ENCODE measurements around the gene NEO1.

Gene NEO1

GRCh38 chr15:73075160-73075859 lies 23.0 kb downstream of the NEO1 start:
- H3K9ac ChIP-seq (ENCODE audit: low read depth, low read length), result no peak overlapping the region
- H3K4me2 ChIP-seq (ENCODE audit: insufficient read depth, low read length), result no peak overlapping the region
- H3K36me3 ChIP-seq (ENCODE audit: insufficient read depth, low read length), result no peaks in the 10 kb centered on the region
- H2AFZ ChIP-seq (ENCODE audit: low read depth, low read length), result no peak overlapping the region
- no peak for DNase-seq
- H4K20me1 ChIP-seq (ENCODE audit: insufficient read depth, low read length), result no peaks in the 10 kb centered on the region; the same call in 1 of the 2 replicates
- no peak for ATAC-seq (ENCODE audit: insufficient read depth, low read depth)
- H3K27ac ChIP-seq (ENCODE audit: low read length), result no peak overlapping the region
- H3K4me1 ChIP-seq (ENCODE audit: insufficient read depth, low read length), result no peaks in the 10 kb centered on the region
- H3K4me3 ChIP-seq (ENCODE audit: low read depth in 1 of 2, low read length in 2 of 2), result no peak overlapping the region
- H3K79me2 ChIP-seq (ENCODE audit: insufficient read depth, low read length), result no peaks in the 10 kb centered on the region
- TF ChIP-seq CTCF (IDR thresholded peaks at IDR 0.05; ENCODE audit: borderline replicate concordance, extremely low read depth, low read length, poor library complexity, severe bottlenecking) (no peak), EZH2 (IDR thresholded peaks at IDR 0.05; ENCODE audit: borderline replicate concordance, low read depth, low read length, severe bottlenecking) (no peak)
- H3K27me3 ChIP-seq (ENCODE audit: insufficient read depth, low read length, poor library complexity), result no peaks in the 10 kb centered on the region
- no peaks in the 10 kb centered on the region for H3K9me3 ChIP-seq (ENCODE audit: insufficient read depth, low read length, severe bottlenecking)

- Histone ChIP-seq H3K27ac (ENCODE audit: low read length) (no peak overlapping the region), H4K20me1 (ENCODE audit: insufficient read depth, low read length) (no peaks in the 10 kb centered on the region), H3K4me3 (ENCODE audit: low read depth in 1 of 2, low read length in 2 of 2) (no peak overlapping the region), H3K36me3 (ENCODE audit: insufficient read depth, low read length) (no peaks in the 10 kb centered on the region), H3K4me1 (ENCODE audit: insufficient read depth, low read length) (no peaks in the 10 kb centered on the region), H3K9ac (ENCODE audit: low read depth, low read length) (no peak overlapping the region), H3K27me3 (ENCODE audit: insufficient read depth, low read length, poor library complexity) (no peaks in the 10 kb centered on the region), H3K4me2 (ENCODE audit: insufficient read depth, low read length) (no peak overlapping the region), H3K9me3 (ENCODE audit: insufficient read depth, low read length, severe bottlenecking) (no peaks in the 10 kb centered on the region), H2AFZ (ENCODE audit: low read depth, low read length) (no peak overlapping the region), H3K79me2 (ENCODE audit: insufficient read depth, low read length) (no peaks in the 10 kb centered on the region)
- no peak for DNase-seq
- no peak for ATAC-seq (ENCODE audit: insufficient read depth, low read depth)
- no peak for TF ChIP-seq CTCF (IDR thresholded peaks at IDR 0.05; ENCODE audit: borderline replicate concordance, extremely low read depth, low read length, poor library complexity, severe bottlenecking)
- no peak for TF ChIP-seq EZH2 (IDR thresholded peaks at IDR 0.05; ENCODE audit: borderline replicate concordance, low read depth, low read length, severe bottlenecking)
Observed at GRCh38 chr15:73078291-73078690, 26.0 kb downstream of the NEO1 start.

GRCh38 chr15:73078722-73079121 lies 26.5 kb downstream of the NEO1 start:
- H3K4me2 ChIP-seq (ENCODE audit: insufficient read depth, low read length), result no peak overlapping the region

GRCh38 chr15:73079565-73079964 lies 27.3 kb downstream of the NEO1 start:
- no peak overlapping the region for H3K9ac ChIP-seq (ENCODE audit: low read depth, low read length)
- H3K27me3 ChIP-seq (ENCODE audit: insufficient read depth, low read length, poor library complexity), result no peaks in the 10 kb centered on the region
- ATAC-seq (ENCODE audit: insufficient read depth, low read depth) (no peak), DNase-seq (no peak)
- no peak overlapping the region for H3K27ac ChIP-seq (ENCODE audit: low read length)
- no peaks in the 10 kb centered on the region for H3K79me2 ChIP-seq (ENCODE audit: insufficient read depth, low read length)
- no peaks in the 10 kb centered on the region for H3K4me1 ChIP-seq (ENCODE audit: insufficient read depth, low read length)
- no peak overlapping the region for H2AFZ ChIP-seq (ENCODE audit: low read depth, low read length)
- no peaks in the 10 kb centered on the region for H3K9me3 ChIP-seq (ENCODE audit: insufficient read depth, low read length, severe bottlenecking)
- no peaks in the 10 kb centered on the region for H3K36me3 ChIP-seq (ENCODE audit: insufficient read depth, low read length)
- TF ChIP-seq EZH2 (IDR thresholded peaks at IDR 0.05; ENCODE audit: borderline replicate concordance, low read depth, low read length, severe bottlenecking) (no peak), CTCF (IDR thresholded peaks at IDR 0.05; ENCODE audit: borderline replicate concordance, extremely low read depth, low read length, poor library complexity, severe bottlenecking) (no peak)
- H3K4me3 ChIP-seq (ENCODE audit: low read depth in 1 of 2, low read length in 2 of 2), result no peak overlapping the region
- no peaks in the 10 kb centered on the region for H4K20me1 ChIP-seq (ENCODE audit: insufficient read depth, low read length)
- no peak overlapping the region for H3K4me2 ChIP-seq (ENCODE audit: insufficient read depth, low read length)

More at GRCh38 chr15:73078722-73079121, 26.5 kb downstream of the NEO1 start:
- H3K4me1 ChIP-seq (ENCODE audit: insufficient read depth, low read length), result no peaks in the 10 kb centered on the region
- no peaks in the 10 kb centered on the region for H3K36me3 ChIP-seq (ENCODE audit: insufficient read depth, low read length)
- DNase-seq, result no peak
- no peaks in the 10 kb centered on the region for H3K27me3 ChIP-seq (ENCODE audit: insufficient read depth, low read length, poor library complexity)
- H3K9me3 ChIP-seq (ENCODE audit: insufficient read depth, low read length, severe bottlenecking), result no peaks in the 10 kb centered on the region
- no peak overlapping the region for H3K9ac ChIP-seq (ENCODE audit: low read depth, low read length)
- H3K27ac ChIP-seq (ENCODE audit: low read length), result no peak overlapping the region
- H2AFZ ChIP-seq (ENCODE audit: low read depth, low read length), result no peak overlapping the region
- no peak overlapping the region for H3K4me3 ChIP-seq (ENCODE audit: low read depth in 1 of 2, low read length in 2 of 2)
- H3K79me2 ChIP-seq (ENCODE audit: insufficient read depth, low read length), result no peaks in the 10 kb centered on the region
- no peak for ATAC-seq (ENCODE audit: insufficient read depth, low read depth)
- no peaks in the 10 kb centered on the region for H4K20me1 ChIP-seq (ENCODE audit: insufficient read depth, low read length)
- no peak for TF ChIP-seq EZH2 (IDR thresholded peaks at IDR 0.05; ENCODE audit: borderline replicate concordance, low read depth, low read length, severe bottlenecking)
